ENCODE measurements around the gene MAP1LC3B.
A peak's percentile ranks its signal among the peaks of the same experiment; 100 is the strongest.

Gene MAP1LC3B

GRCh38 chr16:87436225-87437172 lies 44.4 kb downstream of the MAP1LC3B start:
- H2AK5ac ChIP-seq (ENCODE audit: low read length) = no peak overlapping the region

GRCh38 chr16:87437327-87437726 lies 45.2 kb downstream of the MAP1LC3B start:
- no peak overlapping the region for H3K27ac ChIP-seq (ENCODE audit: low read depth, low read length)
- H3K4ac ChIP-seq (ENCODE audit: low read depth, low read length) = no peak overlapping the region
- no peak overlapping the region for H3K4me3 ChIP-seq (ENCODE audit: low read length)
- no peaks in the 10 kb centered on the region for H3K4me1 ChIP-seq (ENCODE audit: control insufficient read depth, low read depth, low read length)
- H3K56ac ChIP-seq (ENCODE audit: low read length) = no peak overlapping the region
- H3K18ac ChIP-seq (ENCODE audit: low read length) = no peak overlapping the region
- peaks cover 10% of the 10 kb centered on the region for H3K79me1 ChIP-seq (ENCODE audit: low read length)
- H2BK120ac ChIP-seq (ENCODE audit: low read depth, low read length) = no peak overlapping the region
- H3K79me2 ChIP-seq (ENCODE audit: control insufficient read depth, insufficient read depth, low read length) = no peaks in the 10 kb centered on the region
- no peak for DNase-seq
- H3K23ac ChIP-seq (ENCODE audit: low read length) = no peak overlapping the region
- H2BK5ac ChIP-seq (ENCODE audit: low read length) = no peak overlapping the region
- H3K9ac ChIP-seq (ENCODE audit: low read length) = no peak overlapping the region
- no peaks in the 10 kb centered on the region for H3K36me3 ChIP-seq (ENCODE audit: control insufficient read depth, insufficient read depth, low read length)
- H4K8ac ChIP-seq (ENCODE audit: low read depth, low read length) = no peak overlapping the region
- no peak overlapping the region for H2AK5ac ChIP-seq (ENCODE audit: low read length)
- no peak overlapping the region for H2BK15ac ChIP-seq (replicated peaks; ENCODE audit: low read depth)
- WGBS (ENCODE audit: extremely low coverage, insufficient coverage, low lambda C conversion rate) = no CpG with 5 or more reads among the region's 14 CpGs
- H3K27me3 ChIP-seq (ENCODE audit: insufficient read depth, low read length, poor library complexity) = no peaks in the 10 kb centered on the region
- no peak overlapping the region for H3K4me2 ChIP-seq (ENCODE audit: low read length)
- H4K5ac ChIP-seq (ENCODE audit: low read length) = no peak overlapping the region

More at GRCh38 chr16:87436225-87437172, 44.4 kb downstream of the MAP1LC3B start:
- Histone ChIP-seq H3K9ac (ENCODE audit: low read length) (no peak overlapping the region), H3K36me3 (ENCODE audit: control insufficient read depth, insufficient read depth, low read length) (no peaks in the 10 kb centered on the region), H2BK15ac (replicated peaks; ENCODE audit: low read depth) (no peak overlapping the region), H3K56ac (ENCODE audit: low read length) (no peak overlapping the region), H3K79me2 (ENCODE audit: control insufficient read depth, insufficient read depth, low read length) (no peaks in the 10 kb centered on the region), H3K4me2 (ENCODE audit: low read length) (no peak overlapping the region), H2BK120ac (ENCODE audit: low read depth, low read length) (no peak overlapping the region), H2BK5ac (ENCODE audit: low read length) (no peak overlapping the region), H3K4me3 (ENCODE audit: low read length) (no peak overlapping the region), H4K5ac (ENCODE audit: low read length) (no peak overlapping the region), H3K27me3 (ENCODE audit: insufficient read depth, low read length, poor library complexity) (no peaks in the 10 kb centered on the region), H3K27ac (ENCODE audit: low read depth, low read length) (no peak overlapping the region), H3K4ac (ENCODE audit: low read depth, low read length) (no peak overlapping the region), H4K8ac (ENCODE audit: low read depth, low read length) (no peak overlapping the region), H3K23ac (ENCODE audit: low read length) (no peak overlapping the region), H3K79me1 (ENCODE audit: low read length) (peaks cover 6% of the 10 kb centered on the region), H3K18ac (ENCODE audit: low read length) (no peak overlapping the region), H3K4me1 (ENCODE audit: control insufficient read depth, low read depth, low read length) (no peaks in the 10 kb centered on the region)
- no CpG with 5 or more reads among the region's 29 CpGs for WGBS (ENCODE audit: extremely low coverage, insufficient coverage, low lambda C conversion rate)
- DNase-seq = peak; percentile 27

- no peaks in the 10 kb centered on the region for H3K4me1 ChIP-seq (ENCODE audit: control insufficient read depth, low read depth, low read length)
- no peak overlapping the region for H2BK5ac ChIP-seq (ENCODE audit: low read length)
- no peak overlapping the region for H3K23ac ChIP-seq (ENCODE audit: low read length)
- no peak overlapping the region for H3K56ac ChIP-seq (ENCODE audit: low read length)
- no peak overlapping the region for H3K18ac ChIP-seq (ENCODE audit: low read length)
- H3K79me1 ChIP-seq (ENCODE audit: low read length) = peaks cover 10% of the 10 kb centered on the region
- no peak overlapping the region for H3K9ac ChIP-seq (ENCODE audit: low read length)
- H3K27me3 ChIP-seq (ENCODE audit: insufficient read depth, low read length, poor library complexity) = no peaks in the 10 kb centered on the region
- no peak overlapping the region for H3K4ac ChIP-seq (ENCODE audit: low read depth, low read length)
- no peak overlapping the region for H3K4me3 ChIP-seq (ENCODE audit: low read length)
- no peak overlapping the region for H2BK120ac ChIP-seq (ENCODE audit: low read depth, low read length)
- no peaks in the 10 kb centered on the region for H3K79me2 ChIP-seq (ENCODE audit: control insufficient read depth, insufficient read depth, low read length)
- no peak overlapping the region for H2AK5ac ChIP-seq (ENCODE audit: low read length)
- no peak overlapping the region for H4K8ac ChIP-seq (ENCODE audit: low read depth, low read length)
- no CpG with 5 or more reads among the region's 17 CpGs for WGBS (ENCODE audit: extremely low coverage, insufficient coverage, low lambda C conversion rate)
- DNase-seq = no peak
- H4K5ac ChIP-seq (ENCODE audit: low read length) = no peak overlapping the region
- no peak overlapping the region for H3K27ac ChIP-seq (ENCODE audit: low read depth, low read length)
- H2BK15ac ChIP-seq (replicated peaks; ENCODE audit: low read depth) = no peak overlapping the region
- no peaks in the 10 kb centered on the region for H3K36me3 ChIP-seq (ENCODE audit: control insufficient read depth, insufficient read depth, low read length)
- H3K4me2 ChIP-seq (ENCODE audit: low read length) = no peak overlapping the region
These were observed 45.9 kb downstream of the MAP1LC3B start for GRCh38 chr16:87437911-87438610.

GRCh38 chr16:87438611-87438985 lies 46.5 kb downstream of the MAP1LC3B start:
- H3K79me1 ChIP-seq (ENCODE audit: low read length) = peaks cover 10% of the 10 kb centered on the region
- no peak overlapping the region for H3K27ac ChIP-seq (ENCODE audit: low read depth, low read length)
- H3K4me3 ChIP-seq (ENCODE audit: low read length) = no peak overlapping the region
- H4K8ac ChIP-seq (ENCODE audit: low read depth, low read length) = no peak overlapping the region
- DNase-seq = no peak
- H3K4me1 ChIP-seq (ENCODE audit: control insufficient read depth, low read depth, low read length) = no peaks in the 10 kb centered on the region
- no peak overlapping the region for H3K23ac ChIP-seq (ENCODE audit: low read length)
- H3K36me3 ChIP-seq (ENCODE audit: control insufficient read depth, insufficient read depth, low read length) = no peaks in the 10 kb centered on the region
- no peaks in the 10 kb centered on the region for H3K27me3 ChIP-seq (ENCODE audit: insufficient read depth, low read length, poor library complexity)
- no peak overlapping the region for H2BK5ac ChIP-seq (ENCODE audit: low read length)
- H3K56ac ChIP-seq (ENCODE audit: low read length) = no peak overlapping the region
- H2BK120ac ChIP-seq (ENCODE audit: low read depth, low read length) = no peak overlapping the region
- no peak overlapping the region for H2BK15ac ChIP-seq (replicated peaks; ENCODE audit: low read depth)
- H3K4ac ChIP-seq (ENCODE audit: low read depth, low read length) = no peak overlapping the region
- no peak overlapping the region for H3K4me2 ChIP-seq (ENCODE audit: low read length)
- no peak overlapping the region for H2AK5ac ChIP-seq (ENCODE audit: low read length)
- no peak overlapping the region for H3K18ac ChIP-seq (ENCODE audit: low read length)
- no peak overlapping the region for H3K9ac ChIP-seq (ENCODE audit: low read length)
- no peak overlapping the region for H4K5ac ChIP-seq (ENCODE audit: low read length)
- no peaks in the 10 kb centered on the region for H3K79me2 ChIP-seq (ENCODE audit: control insufficient read depth, insufficient read depth, low read length)
- WGBS (ENCODE audit: extremely low coverage, insufficient coverage, low lambda C conversion rate) = no CpG with 5 or more reads among the region's 9 CpGs

GRCh38 chr16:87439926-87440325 lies 47.8 kb downstream of the MAP1LC3B start:
- Histone ChIP-seq H4K5ac (ENCODE audit: low read length) (no peak overlapping the region), H3K9ac (ENCODE audit: low read length) (no peak overlapping the region), H3K27ac (ENCODE audit: low read depth, low read length) (no peak overlapping the region), H2AK5ac (ENCODE audit: low read length) (no peak overlapping the region), H3K79me2 (ENCODE audit: control insufficient read depth, insufficient read depth, low read length) (no peaks in the 10 kb centered on the region), H2BK5ac (ENCODE audit: low read length) (no peak overlapping the region), H3K4me1 (ENCODE audit: control insufficient read depth, low read depth, low read length) (no peaks in the 10 kb centered on the region), H3K79me1 (ENCODE audit: low read length) (peaks cover 10% of the 10 kb centered on the region), H3K4ac (ENCODE audit: low read depth, low read length) (no peak overlapping the region), H3K18ac (ENCODE audit: low read length) (no peak overlapping the region), H3K4me3 (ENCODE audit: low read length) (no peak overlapping the region), H2BK15ac (replicated peaks; ENCODE audit: low read depth) (no peak overlapping the region), H3K23ac (ENCODE audit: low read length) (no peak overlapping the region), H4K8ac (ENCODE audit: low read depth, low read length) (no peak overlapping the region), H2BK120ac (ENCODE audit: low read depth, low read length) (no peak overlapping the region), H3K4me2 (ENCODE audit: low read length) (no peak overlapping the region), H3K27me3 (ENCODE audit: insufficient read depth, low read length, poor library complexity) (no peaks in the 10 kb centered on the region), H3K36me3 (ENCODE audit: control insufficient read depth, insufficient read depth, low read length) (peaks cover 2% of the 10 kb centered on the region), H3K56ac (ENCODE audit: low read length) (no peak overlapping the region)
- no peak for DNase-seq
- WGBS (ENCODE audit: extremely low coverage, insufficient coverage, low lambda C conversion rate) = no CpG with 5 or more reads among the region's 10 CpGs
